Liver (tissue), 3 donors: ENCODE measurements around the gene CFTR.

Source experiments
- ATF3 ChIP-seq: IDR thresholded peaks from 2 replicates; pipeline ENCODE4 v1.6.1; 2016; ENCODE audit warnings: antibody characterized with exemption
- EGR1 ChIP-seq, 2 donors: IDR thresholded peaks; 2 replicates each; pipeline ENCODE4 v1.6.1; 2016 to 2018; ENCODE audit warnings: antibody characterized with exemption in 2 of 2, low read depth in 2 of 2
- HNF4G ChIP-seq: IDR thresholded peaks from 2 replicates; pipeline ENCODE4 v1.6.1; 2016; ENCODE audit warnings: antibody characterized with exemption
- JUND ChIP-seq, 2 donors: IDR thresholded peaks; 2 replicates each; pipeline ENCODE4 v1.6.1; 2016; ENCODE audit warnings: antibody characterized with exemption in 2 of 2
- RAD21 ChIP-seq, 2 donors: IDR thresholded peaks; 2 replicates each; pipeline ENCODE4 v1.6.1; 2016; ENCODE audit warnings: antibody characterized with exemption in 2 of 2, mild to moderate bottlenecking in 2 of 2
- RXRA ChIP-seq, 2 donors: IDR thresholded peaks; 2 replicates each; pipeline ENCODE4 v1.6.1; 2017 to 2018; ENCODE audit warnings: antibody characterized with exemption in 2 of 2, mild to moderate bottlenecking in 1 of 2
- SP1 ChIP-seq: IDR thresholded peaks from 2 replicates; pipeline ENCODE4 v1.6.1; 2018; ENCODE audit warnings: antibody characterized with exemption, mild to moderate bottlenecking
- TAF1 ChIP-seq: conservative IDR thresholded peaks from 2 replicates; pipeline ENCODE4 v1.6.1; 2016; ENCODE audit warnings: antibody characterized with exemption, mild to moderate bottlenecking
- YY1 ChIP-seq: IDR thresholded peaks from 2 replicates; pipeline ENCODE4 v1.6.1; 2016; ENCODE audit warnings: antibody characterized with exemption, mild to moderate bottlenecking
- TF ChIP-seq, protein P1 (sequence below): fragments of 150-350 bp; IDR thresholded peaks from 2 replicates; pipeline ENCODE4 v1.5.1; 2017; ENCODE audit warnings: improper control_type of control experiment, low read depth, low read length; ENCODE audit not compliant: missing input control
- TF ChIP-seq, protein P2 (sequence below): IDR thresholded peaks from 2 replicates; pipeline ENCODE4 v1.6.1; 2016; ENCODE audit warnings: antibody characterized with exemption
- donor health status: healthy.
- donor health status: healthy.

GRCh38 chr7:117588352-117588794 lies 108.5 kb downstream of the CFTR start:
- no peak for TF ChIP-seq EGR1 (IDR thresholded peaks at IDR 0.05; ENCODE audit: low read depth in 2 of 2)
- TF ChIP-seq RXRA (IDR thresholded peaks at IDR 0.05): peak in 1 of 2 donors; percentile 65
- TF ChIP-seq, protein P1, sequence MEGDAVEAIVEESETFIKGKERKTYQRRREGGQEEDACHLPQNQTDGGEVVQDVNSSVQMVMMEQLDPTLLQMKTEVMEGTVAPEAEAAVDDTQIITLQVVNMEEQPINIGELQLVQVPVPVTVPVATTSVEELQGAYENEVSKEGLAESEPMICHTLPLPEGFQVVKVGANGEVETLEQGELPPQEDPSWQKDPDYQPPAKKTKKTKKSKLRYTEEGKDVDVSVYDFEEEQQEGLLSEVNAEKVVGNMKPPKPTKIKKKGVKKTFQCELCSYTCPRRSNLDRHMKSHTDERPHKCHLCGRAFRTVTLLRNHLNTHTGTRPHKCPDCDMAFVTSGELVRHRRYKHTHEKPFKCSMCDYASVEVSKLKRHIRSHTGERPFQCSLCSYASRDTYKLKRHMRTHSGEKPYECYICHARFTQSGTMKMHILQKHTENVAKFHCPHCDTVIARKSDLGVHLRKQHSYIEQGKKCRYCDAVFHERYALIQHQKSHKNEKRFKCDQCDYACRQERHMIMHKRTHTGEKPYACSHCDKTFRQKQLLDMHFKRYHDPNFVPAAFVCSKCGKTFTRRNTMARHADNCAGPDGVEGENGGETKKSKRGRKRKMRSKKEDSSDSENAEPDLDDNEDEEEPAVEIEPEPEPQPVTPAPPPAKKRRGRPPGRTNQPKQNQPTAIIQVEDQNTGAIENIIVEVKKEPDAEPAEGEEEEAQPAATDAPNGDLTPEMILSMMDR: no peak
- TF ChIP-seq, protein P2, sequence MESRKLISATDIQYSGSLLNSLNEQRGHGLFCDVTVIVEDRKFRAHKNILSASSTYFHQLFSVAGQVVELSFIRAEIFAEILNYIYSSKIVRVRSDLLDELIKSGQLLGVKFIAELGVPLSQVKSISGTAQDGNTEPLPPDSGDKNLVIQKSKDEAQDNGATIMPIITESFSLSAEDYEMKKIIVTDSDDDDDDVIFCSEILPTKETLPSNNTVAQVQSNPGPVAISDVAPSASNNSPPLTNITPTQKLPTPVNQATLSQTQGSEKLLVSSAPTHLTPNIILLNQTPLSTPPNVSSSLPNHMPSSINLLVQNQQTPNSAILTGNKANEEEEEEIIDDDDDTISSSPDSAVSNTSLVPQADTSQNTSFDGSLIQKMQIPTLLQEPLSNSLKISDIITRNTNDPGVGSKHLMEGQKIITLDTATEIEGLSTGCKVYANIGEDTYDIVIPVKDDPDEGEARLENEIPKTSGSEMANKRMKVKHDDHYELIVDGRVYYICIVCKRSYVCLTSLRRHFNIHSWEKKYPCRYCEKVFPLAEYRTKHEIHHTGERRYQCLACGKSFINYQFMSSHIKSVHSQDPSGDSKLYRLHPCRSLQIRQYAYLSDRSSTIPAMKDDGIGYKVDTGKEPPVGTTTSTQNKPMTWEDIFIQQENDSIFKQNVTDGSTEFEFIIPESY: peak; percentile 60
- TF ChIP-seq YY1: peak; percentile 26
- no peak for TF ChIP-seq SP1
- TF ChIP-seq RAD21 (IDR thresholded peaks at IDR 0.05): peak in 1 of 2 donors; percentile 49
- no peak for TF ChIP-seq ATF3
- no peak for TF ChIP-seq TAF1
- TF ChIP-seq HNF4G: no peak
- TF ChIP-seq JUND (IDR thresholded peaks at IDR 0.05): peak in 1 of 2 donors; percentile 72
